ENCODE measurements around the gene DIP2C.

The DIP2C gene

GRCh38 chr10:508726-509125 is 180.7 kb downstream of the DIP2C start:
- no peak for DNase-seq

- no peak for DNase-seq
These were observed 181.5 kb downstream of the DIP2C start for GRCh38 chr10:507908-508444.

- DNase-seq, result no peak
These were observed 182.1 kb downstream of the DIP2C start for GRCh38 chr10:507355-507699.

GRCh38 chr10:506451-507354 is 182.8 kb downstream of the DIP2C start:
- DNase-seq, result no peak

GRCh38 chr10:505419-505818 is 184.0 kb downstream of the DIP2C start:
- DNase-seq, result peak in 1 of 2 experiments; percentile 42

- no peak for DNase-seq
These were observed 184.7 kb downstream of the DIP2C start for GRCh38 chr10:504806-505205.

GRCh38 chr10:504121-504611 is 185.3 kb downstream of the DIP2C start:
- DNase-seq, result no peak

- peak in 1 of 2 experiments; percentile 17 for DNase-seq
These were observed 187.9 kb downstream of the DIP2C start for GRCh38 chr10:501596-501995.

GRCh38 chr10:500876-501275 is 188.6 kb downstream of the DIP2C start:
- DNase-seq, result no peak

- no peak for DNase-seq
These were observed 189.5 kb downstream of the DIP2C start for GRCh38 chr10:499991-500390.

- no peak for DNase-seq
These were observed 190.6 kb downstream of the DIP2C start for GRCh38 chr10:498760-499435.

- no peak for DNase-seq
These were observed 191.5 kb downstream of the DIP2C start for GRCh38 chr10:497898-498451.

GRCh38 chr10:497289-497688 is 192.2 kb downstream of the DIP2C start:
- DNase-seq, result no peak

GRCh38 chr10:494556-494955 is 194.9 kb downstream of the DIP2C start:
- no peak for DNase-seq

- DNase-seq, result no peak
These were observed 195.3 kb downstream of the DIP2C start for GRCh38 chr10:494149-494542.

- no peak for DNase-seq
These were observed 195.9 kb downstream of the DIP2C start for GRCh38 chr10:493391-494148.

GRCh38 chr10:492836-493235 is 196.6 kb downstream of the DIP2C start:
- DNase-seq, result no peak

GRCh38 chr10:491667-492424 is 197.6 kb downstream of the DIP2C start:
- no peak for DNase-seq

- DNase-seq, result no peak
These were observed 198.4 kb downstream of the DIP2C start for GRCh38 chr10:490891-491571.

GRCh38 chr10:490256-490655 is 199.2 kb downstream of the DIP2C start:
- no peak for DNase-seq

- no peak for DNase-seq
These were observed 200.1 kb downstream of the DIP2C start for GRCh38 chr10:489330-489729.

GRCh38 chr10:488933-489215 is 200.6 kb downstream of the DIP2C start:
- DNase-seq, result no peak
